Hematopoietic multipotent progenitor cell treated with erythropoietin and hydrocortisone succinate and interleukin-3 and kit ligand, for 17 days (in vitro differentiated cells): ENCODE measurements around the gene TNFSF4.
A peak's percentile ranks its signal among the peaks of the same experiment; 100 is the strongest.

ENCODE experiments used
- DNase-seq: peaks from one replicate; pipeline ENCODE4 v3.0.0-alpha.2; 2015; ENCODE audit warnings: low spot score

Gene TNFSF4

GRCh38 chr1:173210716-173211231 lies 3.6 kb upstream of the TNFSF4 start:
- no peak for DNase-seq

DNA sequence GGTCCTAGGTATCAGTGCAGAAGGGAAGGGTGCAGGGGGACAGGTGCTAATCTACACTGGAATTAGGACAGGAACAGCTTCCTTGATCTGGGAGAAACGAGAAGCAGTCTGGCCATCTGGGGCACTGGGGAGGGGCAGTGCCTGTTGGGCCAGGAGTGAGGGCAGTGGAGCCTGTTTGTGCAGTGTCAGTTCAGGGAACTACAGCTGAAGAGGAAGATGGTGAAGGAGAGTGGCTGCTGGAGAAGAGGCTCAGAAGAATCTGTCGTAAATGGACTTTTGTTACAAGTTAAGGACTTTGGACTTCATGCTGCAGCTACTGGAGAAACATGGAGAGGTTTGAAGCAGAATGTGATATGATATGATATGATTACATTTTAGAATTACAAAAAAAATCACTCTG lies 3.2 kb upstream of the TNFSF4 start:
- DNase-seq: no peak

GRCh38 chr1:173208868-173209267 lies 1.7 kb upstream of the TNFSF4 start:
- DNase-seq: no peak

DNA sequence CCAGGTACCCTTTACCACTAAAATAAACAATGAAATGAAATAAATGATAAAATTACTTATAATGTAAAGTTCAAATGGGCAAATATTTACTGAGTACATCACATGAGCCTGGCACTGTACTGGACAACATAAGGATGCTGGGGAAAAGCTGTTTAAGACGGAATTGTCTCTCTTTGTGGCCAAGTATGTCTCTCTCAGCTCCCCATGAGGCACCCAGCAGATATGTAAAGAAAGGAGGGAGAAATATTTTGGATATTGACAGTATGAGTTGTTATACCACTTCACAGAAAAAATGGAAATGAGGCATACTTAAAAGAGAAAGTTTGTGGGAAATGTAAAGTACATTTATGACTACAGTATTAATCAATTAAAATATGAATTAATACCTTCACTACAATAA lies 1.0 kb upstream of the TNFSF4 start:
- no peak for DNase-seq

GRCh38 chr1:173205146-173206051 lies 1.7 kb downstream of the TNFSF4 start:
- no peak for DNase-seq

GRCh38 chr1:173204693-173205092 lies 2.4 kb downstream of the TNFSF4 start:
- no peak for DNase-seq

GRCh38 chr1:173202424-173203145 lies 4.5 kb downstream of the TNFSF4 start:
- peak; percentile 38 for DNase-seq

GRCh38 chr1:173201969-173202368 lies 5.2 kb downstream of the TNFSF4 start:
- no peak for DNase-seq

GRCh38 chr1:173195596-173196088 lies 11.5 kb downstream of the TNFSF4 start:
- no peak for DNase-seq

DNA sequence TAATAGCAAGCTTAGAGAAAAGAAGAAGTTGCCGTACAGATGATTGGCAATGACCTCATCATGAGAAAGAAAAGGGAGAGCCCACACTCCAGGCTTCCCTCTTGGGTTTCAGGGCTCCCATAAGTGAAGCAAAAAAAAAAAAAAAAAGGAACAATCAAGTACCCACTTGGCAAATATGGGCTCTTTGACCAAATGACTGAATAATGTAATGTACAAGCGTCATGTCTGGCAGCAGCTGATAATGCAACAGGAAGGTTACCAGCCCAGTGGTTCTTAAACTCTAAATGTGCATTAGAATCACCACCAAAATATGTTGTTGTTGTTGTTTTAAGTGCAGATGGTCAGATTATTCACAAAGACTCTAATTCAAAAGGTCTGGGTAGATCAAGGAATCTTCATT lies 13.5 kb downstream of the TNFSF4 start:
- DNase-seq: no peak

DNA sequence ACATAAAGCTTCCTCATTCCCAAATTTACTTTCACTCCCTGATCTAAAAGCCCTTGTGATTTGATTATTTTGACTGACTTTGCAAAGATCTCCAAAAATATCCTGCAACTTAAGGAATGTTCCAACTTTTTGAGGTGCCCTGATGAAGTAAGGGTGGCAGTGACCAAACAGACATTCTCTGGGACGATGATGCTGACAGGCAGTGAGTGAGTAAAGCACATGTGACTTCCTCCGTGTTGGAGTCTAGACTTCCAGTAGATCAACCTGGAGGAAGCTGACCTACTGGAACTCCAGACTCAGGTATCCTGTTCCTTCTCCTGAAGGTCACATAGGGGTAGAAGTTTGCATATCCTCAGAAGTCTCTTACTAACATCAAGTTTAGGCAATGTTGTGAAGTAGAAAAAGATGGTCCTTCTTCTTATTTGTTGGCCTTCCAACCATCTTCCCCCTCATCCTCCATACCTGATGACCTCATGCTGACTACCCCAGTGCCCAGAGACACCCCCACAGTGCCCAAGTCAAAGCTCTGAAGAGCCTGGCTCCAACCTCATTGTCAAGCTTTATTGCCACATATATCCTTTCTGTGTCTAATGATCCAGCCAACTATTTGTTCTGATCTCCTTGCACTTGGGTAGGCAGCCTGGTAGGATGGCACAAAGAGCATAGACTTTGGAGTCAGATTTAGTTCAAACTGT lies 16.0 kb downstream of the TNFSF4 start:
- DNase-seq: no peak

GRCh38 chr1:173190101-173190936 lies 16.8 kb downstream of the TNFSF4 start:
- no peak for DNase-seq

GRCh38 chr1:173187671-173188237 lies 19.4 kb downstream of the TNFSF4 start:
- no peak for DNase-seq

DNA sequence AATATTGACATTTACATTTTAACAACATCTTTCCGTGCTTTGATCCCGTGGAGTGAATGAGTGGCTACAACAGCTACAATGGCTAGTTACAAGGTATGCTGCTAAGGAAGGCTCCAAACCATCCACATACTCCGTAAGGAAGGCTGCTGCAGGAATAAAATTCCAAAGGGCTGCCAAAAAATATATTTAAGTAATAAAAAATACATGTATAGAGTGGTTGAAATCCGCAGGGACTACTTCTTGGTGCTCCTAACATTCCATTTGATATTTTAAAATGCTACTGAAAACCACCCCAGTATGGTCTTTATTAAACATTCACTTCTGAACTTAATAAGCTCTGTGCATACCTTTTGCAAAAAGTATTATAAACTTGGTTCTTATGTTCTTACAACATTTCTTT lies 25.3 kb downstream of the TNFSF4 start:
- DNase-seq: no peak

- no peak for DNase-seq
Measured at GRCh38 chr1:173176246-173176645, 30.9 kb downstream of the TNFSF4 start.

DNA sequence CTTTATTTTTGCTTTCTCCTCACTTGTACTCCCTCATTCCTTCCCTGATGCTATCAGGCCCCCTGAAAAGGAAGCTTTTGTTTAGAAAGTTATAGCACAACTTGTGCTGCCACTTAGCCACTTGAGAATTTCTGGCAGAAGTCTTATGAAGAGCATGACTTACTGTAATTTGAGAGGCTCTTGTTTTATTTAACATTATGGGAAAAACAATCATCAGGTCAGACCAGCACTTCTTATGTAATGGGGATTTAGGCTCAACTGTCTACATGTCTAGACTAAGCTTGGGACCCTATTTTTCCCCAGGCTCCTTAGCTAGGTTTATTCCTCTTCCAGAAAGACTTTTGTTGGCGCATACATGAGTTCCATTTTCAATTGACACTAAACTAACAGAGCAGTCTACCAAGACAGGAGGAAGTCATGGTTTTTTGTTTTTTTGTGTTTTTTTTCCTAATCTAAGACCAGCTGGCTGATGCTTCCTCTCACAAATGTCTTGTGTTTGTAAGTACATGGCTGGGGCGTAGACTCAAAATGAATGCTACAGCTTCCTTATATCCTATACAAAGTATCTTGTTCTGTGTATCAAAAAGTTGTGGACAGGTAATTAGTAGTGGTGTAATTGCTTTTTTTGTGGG lies 31.5 kb downstream of the TNFSF4 start:
- no peak for DNase-seq

DNA sequence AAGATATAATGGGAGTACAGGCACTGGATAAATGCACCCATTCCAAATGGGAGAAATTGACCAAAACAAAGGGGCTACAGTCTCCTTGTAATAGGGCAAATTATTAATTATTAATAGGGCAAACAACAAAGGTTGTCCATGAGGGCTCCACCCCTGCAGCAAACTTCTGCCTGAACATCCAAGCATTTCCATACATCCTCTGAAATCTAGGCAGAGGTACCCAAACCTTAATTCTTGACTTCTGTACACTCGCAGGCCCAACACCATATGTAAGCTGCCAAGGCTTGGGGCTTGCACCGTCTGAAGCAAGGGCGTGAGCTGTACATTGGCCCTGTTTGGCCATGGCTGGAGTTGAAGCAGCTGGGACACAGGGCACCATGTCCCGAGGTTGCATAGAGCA lies 33.7 kb downstream of the TNFSF4 start:
- no peak for DNase-seq

DNA sequence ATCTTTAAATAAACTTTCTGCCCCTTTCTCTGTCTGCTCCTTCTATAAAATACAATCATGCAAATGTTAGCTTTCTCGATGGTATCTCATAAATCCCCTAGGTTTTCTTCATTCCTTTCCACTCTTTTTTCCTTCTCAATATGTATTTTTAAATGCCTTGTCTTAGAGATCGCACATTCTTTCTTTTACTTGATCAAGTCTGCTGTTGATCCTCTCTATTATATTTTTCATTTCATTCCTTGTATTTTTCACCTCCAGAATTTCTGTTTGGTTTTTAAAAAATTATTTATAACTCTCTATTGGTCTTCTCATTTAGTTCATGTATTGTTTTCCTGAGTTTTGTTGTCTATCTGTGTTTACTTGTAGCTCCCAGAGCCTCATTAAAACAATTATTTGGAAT lies 36.0 kb downstream of the TNFSF4 start:
- DNase-seq: no peak

GRCh38 chr1:173168941-173169340 lies 38.2 kb downstream of the TNFSF4 start:
- no peak for DNase-seq

DNA sequence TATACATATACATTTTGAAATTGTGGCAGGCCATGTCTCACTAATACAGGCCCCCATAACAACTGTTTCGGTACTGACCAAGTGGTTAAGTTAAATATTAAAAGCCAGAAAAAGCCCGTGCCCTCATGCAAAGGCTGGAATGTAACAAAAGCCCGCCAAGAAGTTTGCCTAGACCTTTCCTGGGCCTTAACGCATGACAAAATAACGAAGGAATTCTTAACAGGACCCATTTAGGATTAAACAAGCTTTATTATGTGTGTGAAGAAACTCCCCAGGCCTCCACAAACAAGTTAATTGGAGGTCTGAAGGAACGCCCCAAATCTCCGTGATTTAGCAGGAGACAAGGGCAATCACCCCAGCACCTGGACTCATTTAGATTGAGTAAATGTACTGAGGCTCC lies 42.4 kb downstream of the TNFSF4 start:
- DNase-seq: no peak

DNA sequence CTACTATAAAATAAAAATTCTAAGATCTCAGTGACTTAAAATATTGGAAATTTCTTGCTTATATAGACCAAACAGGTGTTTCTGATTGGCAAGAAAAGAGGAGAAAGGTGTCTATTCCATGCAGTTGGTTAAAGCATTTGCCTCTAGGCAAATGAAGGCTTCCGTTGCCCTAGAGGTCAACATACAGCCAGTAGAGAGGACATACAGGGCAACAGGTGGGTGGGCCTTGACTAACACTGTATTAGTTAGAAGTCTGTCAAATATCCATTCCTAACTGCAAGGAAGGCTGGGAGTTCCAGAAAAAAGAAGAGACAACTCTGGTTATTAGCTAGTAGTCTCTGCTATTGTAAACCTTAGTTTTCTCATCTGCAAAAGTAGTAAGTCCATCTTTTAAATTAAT lies 43.0 kb downstream of the TNFSF4 start:
- DNase-seq: no peak
